H1 (cell line): ENCODE results near the gene ULBP3. TPM values are rescaled to one million over a fixed set of nuclear protein-coding genes. Genes with fewer than 3 reads are reported as not detected.

ENCODE experiments used
- CTCF ChIA-PET: fragments of 300-600 bp; sonication (Branson Sonifier 250); formaldehyde crosslinking; loops from one replicate; lab custom pipeline; 2021; ENCODE audit not compliant: partially characterized antibody; lab: Charles Lee
- POLR2A ChIA-PET: fragments of 300-600 bp; sonication (Branson Sonifier 250); formaldehyde crosslinking; loops from one replicate; lab custom pipeline; 2021; ENCODE audit warnings: inconsistent platforms; ENCODE audit not compliant: partially characterized antibody; lab: Charles Lee
- DNase-seq, 2 experiments: peaks; one replicate each; pipeline versions ENCODE4 v3.0.0 to v3.0.0-alpha.2; 2010 to 2022; ENCODE audit warnings: low spot score in 2 of 2, low read depth in 1 of 2, mixed read lengths in 1 of 2
- FAIRE-seq: peaks from 2 replicates; lab custom pipeline; 2011; peaks lifted over from hg19 to GRCh38; lab: Jason Lieb, UNC
- H2AFZ ChIP-seq: 2 replicates; pipeline ENCODE4 v1.8.1; 2012; ENCODE audit warnings: low read length, inconsistent platforms
- H2AK5ac ChIP-seq: 2 replicates; pipeline ENCODE4 v1.6.1; 2013; ENCODE audit warnings: low read depth, low read length
- H2BK120ac ChIP-seq: replicated peaks from 2 replicates; pipeline ENCODE3; 2013; ENCODE audit warnings: low read depth, low read length, inconsistent platforms
- H2BK12ac ChIP-seq: 2 replicates; pipeline ENCODE4 v1.6.1; 2013; ENCODE audit warnings: low read depth, low read length
- H2BK15ac ChIP-seq: 2 replicates; pipeline ENCODE4 v1.6.1; 2013; ENCODE audit warnings: low read length
- H2BK20ac ChIP-seq: 2 replicates; pipeline ENCODE4 v1.6.1; 2013; ENCODE audit warnings: low read length
- H2BK5ac ChIP-seq: 2 replicates; pipeline ENCODE4 v1.6.1; 2013; ENCODE audit warnings: low read depth, low read length
- H3K14ac ChIP-seq: 2 replicates; pipeline ENCODE4 v1.6.1; 2013; ENCODE audit warnings: inconsistent platforms; ENCODE audit not compliant: insufficient read length
- H3K18ac ChIP-seq: 2 replicates; pipeline ENCODE4 v1.6.1; 2013; ENCODE audit warnings: low read length; ENCODE audit errors: extremely low read depth
- H3K23ac ChIP-seq: 2 replicates; pipeline ENCODE4 v1.6.1; 2013; ENCODE audit warnings: inconsistent platforms; ENCODE audit not compliant: insufficient read length
- H3K23me2 ChIP-seq: 2 replicates; pipeline ENCODE4 v1.6.1; 2013; ENCODE audit warnings: low read depth, low read length
- H3K27ac ChIP-seq: 2 replicates; pipeline ENCODE4 v1.6.1; 2011; ENCODE audit warnings: low read depth, low read length, inconsistent platforms
- H3K27me3 ChIP-seq, 4 experiments: replicated peaks in 1 of 4; 1 replicate in 1 of 4; 2 replicates in 3 of 4; pipeline versions ENCODE4 v1.6.1 to v1.8.1; 2011 to 2013; ENCODE audit warnings: low read length in 3 of 4, mild to moderate bottlenecking in 3 of 4, inconsistent platforms in 2 of 4, mixed read lengths in 2 of 4, moderate library complexity in 1 of 4; ENCODE audit not compliant: control insufficient read depth in 3 of 4, insufficient read depth in 3 of 4; ENCODE audit errors: extremely low read depth in 1 of 4
- H3K36me3 ChIP-seq, 4 experiments: 2 replicates each; pipeline versions ENCODE4 v1.6.1 to v1.8.1; 2011 to 2013; ENCODE audit warnings: mild to moderate bottlenecking in 4 of 4, low read length in 3 of 4, moderate library complexity in 2 of 4, control low read depth in 1 of 4, inconsistent platforms in 1 of 4; ENCODE audit not compliant: insufficient read depth in 4 of 4, control insufficient read depth in 2 of 4
- H3K4ac ChIP-seq: replicated peaks from 2 replicates; pipeline ENCODE3; 2013; ENCODE audit warnings: low read length, low read depth, mixed read lengths, inconsistent platforms; ENCODE audit not compliant: insufficient read length
- H3K4me1 ChIP-seq, 4 experiments: replicated peaks in 1 of 4; 1 replicate in 1 of 4; 2 replicates in 3 of 4; pipeline versions ENCODE4 v1.6.1 to v1.8.1; 2011 to 2013; ENCODE audit warnings: low read length in 3 of 4, inconsistent platforms in 2 of 4, mixed read lengths in 1 of 4; ENCODE audit not compliant: insufficient read depth in 4 of 4, control insufficient read depth in 3 of 4
- H3K4me2 ChIP-seq, 2 experiments: 2 replicates each; pipeline versions ENCODE4 v1.6.1 to v1.8.1; 2011 to 2013; ENCODE audit warnings: low read depth in 2 of 2, low read length in 2 of 2, control low read depth in 1 of 2, inconsistent platforms in 1 of 2, mild to moderate bottlenecking in 1 of 2; ENCODE audit not compliant: insufficient read depth in 1 of 2
- H3K4me3 ChIP-seq, 4 experiments: fragments of 200-600, 300-600 bp in 1 of 4; sonication (generic), shearing (Covaris generic), sonication (Bioruptor Twin) in 1 of 4; 2 replicates each; pipeline versions ENCODE4 v1.5.1 to v1.8.1; 2011 to 2016; ENCODE audit warnings: low read length in 4 of 4, low read depth in 3 of 4, control low read depth in 2 of 4, inconsistent platforms in 2 of 4, mild to moderate bottlenecking in 2 of 4, mixed read lengths in 1 of 4, moderate library complexity in 1 of 4; ENCODE audit not compliant: insufficient read depth in 2 of 4; ENCODE audit errors: extremely low read depth in 1 of 4
- H3K56ac ChIP-seq: replicated peaks from 2 replicates; pipeline ENCODE3; 2013; ENCODE audit warnings: low read depth, mild to moderate bottlenecking, mixed read lengths, low read length, inconsistent platforms; ENCODE audit not compliant: insufficient read length
- H3K79me1 ChIP-seq: 2 replicates; pipeline ENCODE4 v1.6.1; 2013; ENCODE audit warnings: low read depth, low read length, control low read depth
- H3K79me2 ChIP-seq, 2 experiments: 2 replicates each; pipeline versions ENCODE4 v1.6.1 to v1.8.1; 2012 to 2013; ENCODE audit warnings: low read length in 2 of 2, mild to moderate bottlenecking in 2 of 2, inconsistent platforms in 1 of 2; ENCODE audit not compliant: insufficient read depth in 2 of 2, control insufficient read depth in 1 of 2
- H3K9ac ChIP-seq, 4 experiments: replicated peaks in 1 of 4; 1 replicate in 1 of 4; 2 replicates in 3 of 4; pipeline versions ENCODE4 v1.6.1 to v1.8.1; 2011 to 2013; ENCODE audit warnings: low read depth in 3 of 4, low read length in 3 of 4, control low read depth in 2 of 4, mild to moderate bottlenecking in 2 of 4, moderate library complexity in 2 of 4, inconsistent platforms in 1 of 4; ENCODE audit errors: extremely low read depth in 1 of 4
- H3K9me3 ChIP-seq, 2 experiments: 2 replicates each; pipeline versions ENCODE4 v1.6.1 to v1.8.1; 2012 to 2013; ENCODE audit warnings: mild to moderate bottlenecking in 2 of 2, moderate library complexity in 2 of 2, control low read depth in 1 of 2, inconsistent platforms in 1 of 2, low read depth in 1 of 2, low read length in 1 of 2, mixed read lengths in 1 of 2; ENCODE audit not compliant: insufficient read depth in 2 of 2
- H4K20me1 ChIP-seq, 2 experiments: replicated peaks in 1 of 2; 2 replicates each; pipeline versions ENCODE3 to v1.8.1; 2011 to 2013; ENCODE audit warnings: inconsistent platforms in 2 of 2, low read length in 2 of 2, mild to moderate bottlenecking in 1 of 2; ENCODE audit not compliant: insufficient read depth in 2 of 2, control insufficient read depth in 1 of 2
- H4K5ac ChIP-seq: 2 replicates; pipeline ENCODE4 v1.6.1; 2013; ENCODE audit warnings: low read length, low read depth, mixed read lengths, inconsistent platforms; ENCODE audit not compliant: insufficient read length
- H4K8ac ChIP-seq: 2 replicates; pipeline ENCODE4 v1.8.0; 2013; ENCODE audit warnings: mild to moderate bottlenecking, moderate library complexity, low read length, inconsistent platforms; ENCODE audit not compliant: insufficient read depth; ENCODE audit errors: extremely low read depth
- H4K91ac ChIP-seq: replicated peaks from 2 replicates; pipeline ENCODE3; 2013; ENCODE audit warnings: low read length, mixed read lengths, inconsistent platforms; ENCODE audit not compliant: insufficient read length
- BACH1 ChIP-seq: IDR thresholded peaks from 2 replicates; pipeline ENCODE4 v1.6.1; 2012; ENCODE audit warnings: low read length, improper control_type of control experiment
- MAX ChIP-seq: IDR thresholded peaks from 2 replicates; pipeline ENCODE4 v1.6.1; 2012; ENCODE audit warnings: inconsistent platforms
- RXRA ChIP-seq: IDR thresholded peaks from 2 replicates; pipeline ENCODE4 v1.6.1; 2011; ENCODE audit warnings: low read depth, mild to moderate bottlenecking, low read length, moderate library complexity; ENCODE audit not compliant: insufficient read depth
- SIX5 ChIP-seq: IDR thresholded peaks from 2 replicates; pipeline ENCODE4 v1.6.1; 2011; ENCODE audit warnings: mild to moderate bottlenecking, low read depth, low read length
- WGBS, 2 experiments: shearing (Covaris generic) in 1 of 2; methylation state at CpG; one replicate each; pipeline versions ENCODE4 v1.1.6 to v1.1.7; 2013 to 2015; ENCODE audit warnings: low lambda C conversion rate in 2 of 2, mixed read lengths in 2 of 2, inconsistent platforms in 1 of 2, low coverage in 1 of 2, missing lambda C conversion rate in 1 of 2; ENCODE audit not compliant: insufficient replicate concordance in 2 of 2, insufficient coverage in 1 of 2, insufficient read length in 1 of 2; ENCODE audit errors: extremely low coverage in 1 of 2, missing lambda C conversion rate in 1 of 2; 5-methylcytosine and 5-hydroxymethylcytosine counted together
- polyA plus RNA-seq, 7 experiments: library from polyadenylated mRNA; depleted of rRNA in 3 of 7; stranded (reverse) in 5 of 7; unstranded in 2 of 7; fragments of >200 nt in 5 of 7; fragments of 200-250 nt in 2 of 7; gene quantifications; 1 replicate in 5 of 7; 2 replicates in 1 of 7; 4 replicates in 1 of 7; pipeline versions ENCODE4 v1.2.1 to v1.2.3, GENCODE V29; 2011 to 2013; ENCODE audit warnings: missing spikeins in 2 of 7, mixed read lengths in 2 of 7
- total RNA-seq: library from RNA; stranded (reverse); fragmentation: NEBNext Ultra II Directional; extraction: Animal tissue kit (Norgen Biotek cat#: 25700); gene quantifications from 2 replicates; pipeline ENCODE4 v1.2.1, GENCODE V29; 2021

The ULBP3 gene
- total and polyA plus RNA-seq, 2 of the 8 experiments (the other 6 are each of a cell fraction or from before 2014, with no cell fraction given): 1.9 to 4.2 TPM

GRCh38 chr6:150018846-150019580 is 49.9 kb downstream of the ULBP3 start:
- FAIRE-seq (no peak), DNase-seq (no peak)
- H2AK5ac ChIP-seq: no peak overlapping the region
- CTCF ChIA-PET: interaction anchor here (1.3 to 1.6 kb wide), 2 partner anchors 9 to 187 kb away, joined by 3 to 5 read pairs; no protein-coding TSS in a partner anchor
- H3K4ac ChIP-seq: no peak overlapping the region
- H3K23me2 ChIP-seq: no peaks in the 10 kb centered on the region; the same call in 1 of the 2 replicates
- no peaks in the 10 kb centered on the region for H3K79me2 ChIP-seq
- no peak overlapping the region for H4K91ac ChIP-seq
- H3K79me1 ChIP-seq: no peaks in the 10 kb centered on the region
- no peak overlapping the region for H3K23ac ChIP-seq
- no peak overlapping the region for H2AFZ ChIP-seq
- H3K4me2 ChIP-seq: no peak overlapping the region
- H2BK20ac ChIP-seq: no peak overlapping the region
- H3K27me3 ChIP-seq: peaks cover 23 to 37% (median 27%) of the 10 kb centered on the region in 4 experiments
- H3K56ac ChIP-seq: no peak overlapping the region
- H3K4me1 ChIP-seq: no peaks in the 10 kb centered on the region
- no peak overlapping the region for H3K18ac ChIP-seq
- WGBS, 2 experiments: 66% methylated on average over 6 of the region's 6 CpGs; no CpG with 5 or more reads in 1 of the 2 experiments
- TF ChIP-seq MAX (no peak), SIX5 (no peak), BACH1 (no peak), RXRA (no peak)
- H4K5ac ChIP-seq: no peak overlapping the region
- no peak overlapping the region for H2BK120ac ChIP-seq
- H3K14ac ChIP-seq: no peak overlapping the region
- no peak overlapping the region for H2BK5ac ChIP-seq
- H4K8ac ChIP-seq: no peak overlapping the region
- H3K27ac ChIP-seq: no peak overlapping the region
- H2BK12ac ChIP-seq: no peak overlapping the region
- no peaks in the 10 kb centered on the region for H3K9me3 ChIP-seq
- no peak overlapping the region for H3K4me3 ChIP-seq
- H3K9ac ChIP-seq: no peak overlapping the region
- H3K36me3 ChIP-seq: no peaks in the 10 kb centered on the region
- H2BK15ac ChIP-seq: no peak overlapping the region
- H4K20me1 ChIP-seq: peaks cover 0 to 4% of the 10 kb centered on the region in 2 experiments
- POLR2A ChIA-PET: no interaction called here
